Ishikawa (cell line): ENCODE data around the gene GC.

Experiments
- CEBPB ChIP-seq: IDR thresholded peaks from 2 replicates; pipeline ENCODE4 v1.6.1; 2012
- CREB1 ChIP-seq: IDR thresholded peaks from 2 replicates; pipeline ENCODE4 v1.6.1; 2012; ENCODE audit warnings: low read depth
- EGR1 ChIP-seq: IDR thresholded peaks from 2 replicates; pipeline ENCODE4 v1.6.1; 2012
- EP300 ChIP-seq: IDR thresholded peaks from 2 replicates; pipeline ENCODE4 v1.6.1; 2012; ENCODE audit warnings: borderline replicate concordance
- FOXM1 ChIP-seq: IDR thresholded peaks from 2 replicates; pipeline ENCODE4 v1.6.1; 2012; ENCODE audit warnings: low read depth, borderline replicate concordance
- NFIC ChIP-seq: IDR thresholded peaks from 2 replicates; pipeline ENCODE4 v1.6.1; 2012
- RAD21 ChIP-seq: IDR thresholded peaks from 2 replicates; pipeline ENCODE4 v1.6.1; 2012; ENCODE audit warnings: low read depth
- TAF1 ChIP-seq: IDR thresholded peaks from 2 replicates; pipeline ENCODE4 v1.6.1; 2012; ENCODE audit warnings: low read depth, mild to moderate bottlenecking
- TCF12 ChIP-seq: IDR thresholded peaks from 2 replicates; pipeline ENCODE4 v1.6.1; 2012; ENCODE audit warnings: low read depth
- TEAD4 ChIP-seq: IDR thresholded peaks from 2 replicates; pipeline ENCODE4 v1.6.1; 2012
- YY1 ChIP-seq: IDR thresholded peaks from 2 replicates; pipeline ENCODE4 v1.6.1; 2012; ENCODE audit warnings: low read depth
- ZBTB7A ChIP-seq: IDR thresholded peaks from 2 replicates; pipeline ENCODE4 v1.6.1; 2012; ENCODE audit warnings: low read depth
- TF ChIP-seq, protein P1 (sequence below): IDR thresholded peaks from 2 replicates; pipeline ENCODE4 v1.6.1; 2012; ENCODE audit warnings: low read depth, mild to moderate bottlenecking
- TF ChIP-seq, protein P2 (sequence below): IDR thresholded peaks from 2 replicates; pipeline ENCODE4 v1.6.1; 2012
- TF ChIP-seq, protein P3 (sequence below): IDR thresholded peaks from 2 replicates; pipeline ENCODE4 v1.6.1; 2012

Gene GC, protein sequence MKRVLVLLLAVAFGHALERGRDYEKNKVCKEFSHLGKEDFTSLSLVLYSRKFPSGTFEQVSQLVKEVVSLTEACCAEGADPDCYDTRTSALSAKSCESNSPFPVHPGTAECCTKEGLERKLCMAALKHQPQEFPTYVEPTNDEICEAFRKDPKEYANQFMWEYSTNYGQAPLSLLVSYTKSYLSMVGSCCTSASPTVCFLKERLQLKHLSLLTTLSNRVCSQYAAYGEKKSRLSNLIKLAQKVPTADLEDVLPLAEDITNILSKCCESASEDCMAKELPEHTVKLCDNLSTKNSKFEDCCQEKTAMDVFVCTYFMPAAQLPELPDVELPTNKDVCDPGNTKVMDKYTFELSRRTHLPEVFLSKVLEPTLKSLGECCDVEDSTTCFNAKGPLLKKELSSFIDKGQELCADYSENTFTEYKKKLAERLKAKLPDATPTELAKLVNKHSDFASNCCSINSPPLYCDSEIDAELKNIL

DNA sequence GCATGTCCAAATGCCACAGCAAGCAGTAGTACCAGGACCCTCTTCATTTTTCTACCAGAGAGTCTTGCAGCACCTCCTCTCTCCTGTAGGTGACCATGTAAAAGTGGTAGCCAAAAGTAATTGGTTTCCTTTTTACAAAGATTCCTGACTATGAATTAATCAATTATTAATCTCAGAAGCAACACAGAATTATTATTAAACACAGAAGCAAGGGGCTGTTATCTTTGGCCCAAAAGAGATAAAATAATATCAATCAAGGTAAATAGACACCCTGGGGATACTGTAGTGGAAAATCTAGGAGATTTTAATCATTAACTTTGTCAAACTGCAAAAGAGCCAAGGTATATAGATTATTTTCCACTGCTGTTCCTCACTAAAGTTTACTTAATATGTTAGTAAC, at the start of gene GC:
Gene GC (minus strand): TSS at position 108 of the 400 bp plus-strand sequence. CDS start 61 bp downstream, at position 47.
- TF ChIP-seq, protein P1, sequence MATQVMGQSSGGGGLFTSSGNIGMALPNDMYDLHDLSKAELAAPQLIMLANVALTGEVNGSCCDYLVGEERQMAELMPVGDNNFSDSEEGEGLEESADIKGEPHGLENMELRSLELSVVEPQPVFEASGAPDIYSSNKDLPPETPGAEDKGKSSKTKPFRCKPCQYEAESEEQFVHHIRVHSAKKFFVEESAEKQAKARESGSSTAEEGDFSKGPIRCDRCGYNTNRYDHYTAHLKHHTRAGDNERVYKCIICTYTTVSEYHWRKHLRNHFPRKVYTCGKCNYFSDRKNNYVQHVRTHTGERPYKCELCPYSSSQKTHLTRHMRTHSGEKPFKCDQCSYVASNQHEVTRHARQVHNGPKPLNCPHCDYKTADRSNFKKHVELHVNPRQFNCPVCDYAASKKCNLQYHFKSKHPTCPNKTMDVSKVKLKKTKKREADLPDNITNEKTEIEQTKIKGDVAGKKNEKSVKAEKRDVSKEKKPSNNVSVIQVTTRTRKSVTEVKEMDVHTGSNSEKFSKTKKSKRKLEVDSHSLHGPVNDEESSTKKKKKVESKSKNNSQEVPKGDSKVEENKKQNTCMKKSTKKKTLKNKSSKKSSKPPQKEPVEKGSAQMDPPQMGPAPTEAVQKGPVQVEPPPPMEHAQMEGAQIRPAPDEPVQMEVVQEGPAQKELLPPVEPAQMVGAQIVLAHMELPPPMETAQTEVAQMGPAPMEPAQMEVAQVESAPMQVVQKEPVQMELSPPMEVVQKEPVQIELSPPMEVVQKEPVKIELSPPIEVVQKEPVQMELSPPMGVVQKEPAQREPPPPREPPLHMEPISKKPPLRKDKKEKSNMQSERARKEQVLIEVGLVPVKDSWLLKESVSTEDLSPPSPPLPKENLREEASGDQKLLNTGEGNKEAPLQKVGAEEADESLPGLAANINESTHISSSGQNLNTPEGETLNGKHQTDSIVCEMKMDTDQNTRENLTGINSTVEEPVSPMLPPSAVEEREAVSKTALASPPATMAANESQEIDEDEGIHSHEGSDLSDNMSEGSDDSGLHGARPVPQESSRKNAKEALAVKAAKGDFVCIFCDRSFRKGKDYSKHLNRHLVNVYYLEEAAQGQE: no peak
- TF ChIP-seq CEBPB: no peak
- TF ChIP-seq, protein P2, sequence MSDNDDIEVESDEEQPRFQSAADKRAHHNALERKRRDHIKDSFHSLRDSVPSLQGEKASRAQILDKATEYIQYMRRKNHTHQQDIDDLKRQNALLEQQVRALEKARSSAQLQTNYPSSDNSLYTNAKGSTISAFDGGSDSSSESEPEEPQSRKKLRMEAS: no peak
- no peak for TF ChIP-seq RAD21
- no peak for TF ChIP-seq EGR1
- TF ChIP-seq ZBTB7A: no peak
- TF ChIP-seq FOXM1: no peak
- TF ChIP-seq NFIC: no peak
- TF ChIP-seq EP300: no peak
- TF ChIP-seq, protein P3, sequence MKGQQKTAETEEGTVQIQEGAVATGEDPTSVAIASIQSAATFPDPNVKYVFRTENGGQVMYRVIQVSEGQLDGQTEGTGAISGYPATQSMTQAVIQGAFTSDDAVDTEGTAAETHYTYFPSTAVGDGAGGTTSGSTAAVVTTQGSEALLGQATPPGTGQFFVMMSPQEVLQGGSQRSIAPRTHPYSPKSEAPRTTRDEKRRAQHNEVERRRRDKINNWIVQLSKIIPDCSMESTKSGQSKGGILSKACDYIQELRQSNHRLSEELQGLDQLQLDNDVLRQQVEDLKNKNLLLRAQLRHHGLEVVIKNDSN: no peak
- TF ChIP-seq CREB1: no peak
- no peak for TF ChIP-seq TCF12

DNA sequence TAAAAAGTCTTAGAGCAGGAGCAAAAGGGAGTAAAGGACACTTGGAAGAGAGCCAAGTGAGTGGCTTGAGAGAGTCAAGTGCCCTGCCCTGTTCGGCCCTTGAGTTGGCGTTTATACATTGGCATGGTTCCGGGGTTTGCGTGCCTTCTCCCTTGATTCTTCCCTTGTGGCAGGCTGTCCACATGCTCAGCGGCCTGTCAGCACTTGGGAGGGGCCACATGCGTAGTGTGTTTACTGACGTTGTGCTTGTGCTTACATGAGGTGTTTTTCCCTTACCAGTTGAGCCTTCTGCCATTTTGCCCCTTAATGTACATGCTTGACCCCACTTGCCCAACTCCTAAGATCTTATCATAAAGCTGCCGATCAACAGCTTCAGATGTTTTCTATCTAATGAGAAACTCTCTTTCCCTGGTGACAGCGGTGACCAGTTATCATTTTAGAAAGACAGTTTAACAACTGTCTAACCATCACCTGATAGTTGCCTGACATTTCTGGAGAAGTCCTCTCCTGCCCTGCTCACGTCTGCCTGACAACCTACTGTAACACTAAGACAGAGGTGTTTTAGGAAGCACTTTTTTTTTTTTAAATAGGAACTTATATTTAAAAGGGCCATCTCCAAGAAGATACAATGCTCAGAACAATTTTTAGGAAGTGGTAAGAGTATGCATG, 49.5 kb upstream of the GC start:
- TF ChIP-seq, protein P3: no peak
- TF ChIP-seq TCF12: no peak
- TF ChIP-seq, protein P1: no peak
- TF ChIP-seq, protein P2: no peak
- no peak for TF ChIP-seq EGR1
- no peak for TF ChIP-seq RAD21
- TF ChIP-seq CEBPB: no peak
- TF ChIP-seq YY1: no peak
- no peak for TF ChIP-seq NFIC
- TF ChIP-seq TEAD4: no peak
- no peak for TF ChIP-seq EP300
- no peak for TF ChIP-seq TAF1
- no peak for TF ChIP-seq FOXM1
- no peak for TF ChIP-seq CREB1
- no peak for TF ChIP-seq ZBTB7A

DNA sequence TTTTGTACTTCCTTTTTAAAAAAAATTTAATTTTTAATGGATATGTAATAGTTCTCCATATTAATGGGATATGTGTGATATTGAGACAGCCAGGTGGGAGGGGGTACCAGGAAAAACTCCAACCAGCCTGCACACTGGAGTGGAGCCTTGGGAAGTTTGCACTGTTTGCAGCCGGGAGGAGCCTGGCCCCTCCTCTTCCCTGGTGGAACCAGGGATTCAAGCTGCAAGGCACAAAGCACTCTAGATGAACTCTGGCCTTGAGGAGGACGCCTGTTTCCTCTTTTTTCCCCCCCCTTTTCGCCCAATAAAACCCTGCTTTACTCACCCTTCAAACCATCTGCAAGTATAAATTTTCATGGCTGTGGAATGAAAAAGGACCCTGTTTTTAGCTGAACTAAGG, 48.2 kb upstream of the GC start:
- TF ChIP-seq, protein P3: no peak
- TF ChIP-seq ZBTB7A: no peak
- no peak for TF ChIP-seq EGR1
- TF ChIP-seq CEBPB: no peak
- TF ChIP-seq EP300: no peak
- no peak for TF ChIP-seq RAD21
- TF ChIP-seq, protein P2: no peak
- TF ChIP-seq FOXM1: no peak
- no peak for TF ChIP-seq CREB1
- TF ChIP-seq NFIC: no peak
- TF ChIP-seq YY1: no peak
- no peak for TF ChIP-seq TEAD4
- no peak for TF ChIP-seq TCF12
- TF ChIP-seq TAF1: no peak

DNA sequence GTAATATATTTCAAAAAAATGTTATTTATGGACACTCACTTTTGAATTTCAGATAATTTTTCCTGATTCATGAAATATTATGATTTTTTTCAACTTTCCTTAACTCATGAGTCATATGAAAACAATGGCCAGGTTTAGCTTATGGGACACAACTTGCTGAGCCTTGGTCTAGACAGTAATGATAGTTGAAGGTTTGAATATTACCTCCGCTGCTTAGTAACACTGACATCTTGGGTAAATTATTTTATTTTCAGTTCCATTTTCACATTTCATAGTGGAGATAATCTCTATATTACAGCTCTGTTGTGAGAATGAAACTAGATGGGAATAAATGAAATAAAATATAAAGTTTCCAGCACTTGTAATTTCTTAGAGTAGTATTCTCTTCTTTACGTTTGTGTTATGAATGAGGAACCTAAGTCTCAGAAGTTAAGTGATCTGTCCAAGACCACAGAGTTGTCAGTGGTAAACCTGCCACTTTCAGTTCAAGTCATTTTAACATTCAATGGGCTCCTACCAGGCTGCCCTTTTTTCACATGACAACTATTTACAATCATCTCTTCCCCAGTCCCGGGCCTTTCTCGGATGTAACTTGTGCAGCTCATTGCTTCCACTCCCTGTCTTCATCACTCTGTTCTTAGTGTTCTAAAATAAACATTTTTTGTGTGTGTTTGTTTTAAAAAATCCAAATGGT, 46.8 kb upstream of the GC start:
- TF ChIP-seq YY1 (no peak), CEBPB (no peak), RAD21 (no peak), TAF1 (no peak), NFIC (no peak), FOXM1 (no peak), CREB1 (no peak), EP300 (no peak), TEAD4 (no peak)
- TF ChIP-seq, protein P3: no peak
- TF ChIP-seq, protein P1: no peak
